ENCODE results near the gene CBX8.

- TF ChIP-seq CTCF (IDR thresholded peaks at IDR 0.05; ENCODE audit: low read depth, low read length) (no peak), EZH2phosphoT487 (IDR thresholded peaks at IDR 0.05; ENCODE audit: low read depth) (no peak)
Observed at GRCh38 chr17:79819534-79820276, 22.8 kb upstream of the CBX8 start.

All from OCI-LY3 (cell line).